Midbrain (tissue), 1 donor: ENCODE data around the gene PRKAG3.
"Not testable (repeated sequence)": the region's sequence is repeated elsewhere in the genome, so short reads cannot be mapped to it uniquely, and the experiment has no call there.

Experiments
- DNase-seq: peaks from one replicate; lab custom pipeline; 2025; lab: John Stamatoyannopoulos, UW

Gene PRKAG3

GRCh38 chr2:218863021-218863520 lies 31.5 kb upstream of the PRKAG3 start:
- no peak for DNase-seq

DNA sequence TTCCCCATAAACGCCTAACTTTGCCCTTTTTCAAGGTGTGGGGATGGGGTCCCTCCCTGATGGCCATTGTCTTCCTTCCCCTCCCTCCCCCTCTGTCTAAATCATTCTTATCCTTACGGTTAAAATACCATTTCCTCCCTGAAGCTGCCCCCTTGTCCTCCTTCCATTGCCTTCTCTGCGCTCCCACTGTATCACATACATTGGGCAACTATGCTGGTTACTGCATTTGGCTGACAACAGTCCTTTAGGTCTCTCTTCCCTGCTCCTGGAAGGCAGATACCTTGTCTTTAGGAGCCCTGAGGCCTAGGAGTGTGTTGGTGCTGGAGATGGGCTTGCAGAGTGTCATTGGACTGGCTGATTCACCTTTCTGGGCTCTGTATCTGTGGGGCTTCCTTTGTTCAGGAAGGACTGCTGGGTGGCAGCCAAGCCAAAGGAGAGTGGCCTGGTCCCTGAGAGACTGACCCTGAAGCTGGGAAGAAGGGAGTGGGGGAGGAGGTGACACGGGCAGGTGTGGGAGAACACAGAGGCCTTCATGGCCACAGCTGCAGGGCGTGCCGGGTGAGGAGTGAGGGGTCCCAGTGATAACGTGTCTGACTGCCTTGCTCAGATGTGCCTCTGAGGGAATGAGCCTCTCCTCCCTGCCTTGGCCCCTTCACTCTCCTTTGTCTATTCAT lies 30.2 kb upstream of the PRKAG3 start:
- no peak for DNase-seq

DNA sequence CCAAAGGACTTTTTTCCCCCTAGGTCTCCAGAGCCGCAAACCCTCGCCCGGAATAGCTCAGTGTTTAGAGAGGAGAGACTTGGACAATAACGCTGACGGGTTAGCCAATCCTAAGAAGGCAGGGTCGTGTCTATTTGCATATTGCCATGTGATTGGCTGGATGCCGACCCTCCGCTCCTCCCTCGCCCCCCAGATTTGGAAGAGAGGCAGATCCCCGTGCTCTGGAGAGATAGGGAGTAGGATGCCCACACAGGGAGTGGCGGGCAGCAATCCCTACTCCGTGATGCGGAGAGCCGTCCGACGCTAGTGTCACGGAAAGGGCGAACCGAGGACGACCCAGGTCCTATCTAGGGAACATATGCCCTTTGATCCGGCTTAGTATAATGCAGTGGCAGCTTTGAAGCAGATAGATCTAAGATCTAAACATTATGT lies 29.4 kb upstream of the PRKAG3 start:
- DNase-seq: no peak

DNA sequence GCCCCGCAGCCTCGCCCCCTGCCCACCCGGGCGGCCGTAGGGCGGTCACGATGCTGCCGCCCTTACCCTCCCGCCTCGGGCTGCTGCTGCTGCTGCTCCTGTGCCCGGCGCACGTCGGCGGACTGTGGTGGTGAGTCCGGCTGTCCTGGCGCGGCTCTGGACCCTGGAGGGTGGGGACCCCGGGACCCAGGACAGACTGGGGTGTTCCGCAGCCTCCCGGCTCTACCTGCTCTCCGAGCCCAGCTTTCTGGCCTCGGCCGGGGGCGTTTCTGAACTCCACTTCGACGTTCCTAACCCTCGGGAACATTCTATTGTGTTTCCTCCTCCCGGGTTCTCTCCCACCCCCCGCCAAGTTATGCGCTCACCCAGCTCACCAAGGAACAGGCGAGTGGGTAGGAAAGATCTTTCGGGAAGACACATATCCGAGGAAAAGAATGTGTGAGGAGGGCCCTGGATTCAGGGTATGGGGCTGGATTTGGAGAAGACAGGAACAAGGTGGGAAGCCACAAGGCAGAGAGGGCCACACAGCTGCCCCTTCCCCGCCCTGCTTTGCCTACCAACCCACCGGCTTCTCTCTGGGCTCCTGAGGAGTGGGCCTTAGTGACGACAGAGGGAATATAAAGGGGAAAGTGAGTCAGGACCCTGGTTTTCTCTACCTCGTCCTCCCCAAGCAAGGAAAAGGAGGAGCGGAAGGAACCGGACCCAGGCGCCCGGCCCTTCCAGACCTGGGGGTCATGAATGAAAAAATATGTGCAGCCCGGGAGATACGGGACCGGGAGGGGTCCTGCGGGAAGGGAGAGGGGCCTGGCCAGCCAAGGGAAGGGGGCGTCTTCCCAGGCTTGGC lies 28.6 kb upstream of the PRKAG3 start:
- no peak for DNase-seq

GRCh38 chr2:218859556-218859987 lies 28.0 kb upstream of the PRKAG3 start, which contains the start of gene WNT6:
Gene WNT6, plus strand, starts transcription at chr2:218859805. Its CDS starts 233 bp downstream, at chr2:218860038.
- no peak for DNase-seq

DNA sequence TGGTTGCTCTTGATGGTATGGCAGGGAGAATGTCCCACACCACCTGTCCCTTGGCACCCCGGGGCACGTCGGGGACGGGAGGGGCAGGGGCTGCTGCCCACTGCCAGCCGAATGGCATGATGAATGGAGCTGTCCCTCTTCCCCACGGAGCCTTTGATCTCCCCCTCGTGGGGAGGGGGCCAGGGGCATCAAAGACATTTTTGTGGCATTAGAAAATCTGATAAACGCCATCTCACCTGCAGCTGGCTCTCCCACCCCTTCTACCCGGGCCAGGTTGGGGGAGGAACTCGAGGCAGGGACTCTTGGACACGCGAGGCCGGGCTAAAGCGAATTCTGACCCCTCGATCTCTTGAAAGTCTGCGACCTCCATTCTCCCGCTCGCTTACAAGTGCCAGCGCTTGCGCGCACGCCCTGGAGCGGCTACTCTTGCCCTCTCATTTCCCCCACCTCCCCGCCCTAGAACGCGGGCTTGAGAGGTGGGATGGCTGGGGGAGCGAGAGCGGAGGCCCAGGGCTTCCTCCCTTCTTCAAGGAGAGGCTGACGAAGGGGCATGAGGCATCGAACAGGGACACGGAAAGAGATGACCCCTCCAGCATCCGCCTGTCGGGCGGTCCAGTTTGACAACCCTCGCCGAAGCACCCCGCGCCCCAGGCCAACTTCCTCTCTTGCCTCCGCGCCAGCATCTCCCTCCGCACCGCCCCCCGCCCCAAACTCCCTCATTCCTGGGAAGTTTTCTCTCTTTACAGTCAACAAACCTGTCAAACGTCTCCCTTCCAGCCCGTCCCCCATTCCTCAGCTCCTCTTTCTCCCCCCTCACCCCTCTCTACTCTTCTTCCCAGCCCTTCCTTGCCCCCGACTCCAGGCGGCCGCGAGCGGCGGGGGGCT lies 27.3 kb upstream of the PRKAG3 start:
- DNase-seq: no peak

GRCh38 chr2:218858138-218858445 lies 26.5 kb upstream of the PRKAG3 start:
- DNase-seq: no peak

GRCh38 chr2:218857371-218858137 lies 26.0 kb upstream of the PRKAG3 start:
- no peak for DNase-seq

DNA sequence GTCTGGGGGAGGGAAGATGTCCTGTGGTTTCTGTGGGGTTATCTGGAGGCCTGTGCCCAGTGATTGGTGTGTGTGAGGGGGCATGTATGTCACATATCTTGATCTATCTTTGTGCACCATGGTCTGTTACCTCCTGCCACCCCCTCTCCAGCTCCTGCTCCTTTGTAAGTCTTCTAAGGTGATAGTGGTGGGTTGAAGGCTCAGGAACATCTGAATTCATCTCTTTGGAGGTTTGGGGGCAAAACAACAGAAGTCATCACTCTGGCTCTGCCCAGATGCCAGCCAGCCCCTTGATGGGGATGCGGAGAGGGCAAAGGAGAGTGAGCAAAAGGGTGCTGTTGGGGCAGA lies 25.3 kb upstream of the PRKAG3 start:
- no peak for DNase-seq

- no peak for DNase-seq
Observed at GRCh38 chr2:218856167-218856895, 24.7 kb upstream of the PRKAG3 start.

- DNase-seq: no peak
Observed at GRCh38 chr2:218855305-218856166, 23.9 kb upstream of the PRKAG3 start.

DNA sequence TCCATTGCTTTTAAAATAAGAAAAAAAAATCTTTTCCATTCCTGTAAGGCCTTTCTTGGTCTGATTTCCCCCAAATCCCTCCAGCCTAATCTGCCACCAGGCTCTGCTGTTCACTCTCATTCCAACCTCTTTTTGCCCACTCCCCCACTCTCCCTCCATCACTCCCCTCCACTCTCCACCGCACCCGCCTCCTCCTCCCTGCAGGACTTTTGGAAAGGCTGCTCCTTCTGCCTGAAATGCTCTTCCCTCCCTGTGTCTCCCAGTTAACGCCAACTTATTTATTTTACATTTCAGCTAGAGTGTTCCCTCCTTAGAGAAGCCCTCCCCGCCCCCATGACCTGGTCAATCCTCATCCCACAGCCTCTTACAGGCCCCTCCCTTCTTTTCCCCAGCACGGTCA lies 23.3 kb upstream of the PRKAG3 start:
- DNase-seq: no peak

DNA sequence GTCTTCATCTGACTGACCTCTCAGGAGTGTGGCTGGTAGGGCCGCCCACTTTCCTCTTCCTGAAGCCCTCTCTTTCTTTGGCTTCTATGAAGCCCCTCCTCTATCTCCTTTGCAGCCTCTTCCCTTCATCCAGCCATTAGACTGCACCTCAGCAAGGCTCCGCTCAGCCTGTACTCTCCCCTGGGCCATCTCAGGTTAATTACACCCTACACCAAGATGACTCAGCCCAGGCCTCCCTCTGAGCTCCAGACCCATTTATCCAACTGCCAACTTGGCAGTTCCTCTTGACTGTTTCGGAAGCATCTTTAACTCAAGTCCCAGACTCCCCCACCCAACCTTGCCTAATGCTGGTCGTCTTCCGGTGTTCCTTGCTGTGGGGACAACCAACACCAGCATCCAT lies 22.2 kb upstream of the PRKAG3 start:
- no peak for DNase-seq

DNA sequence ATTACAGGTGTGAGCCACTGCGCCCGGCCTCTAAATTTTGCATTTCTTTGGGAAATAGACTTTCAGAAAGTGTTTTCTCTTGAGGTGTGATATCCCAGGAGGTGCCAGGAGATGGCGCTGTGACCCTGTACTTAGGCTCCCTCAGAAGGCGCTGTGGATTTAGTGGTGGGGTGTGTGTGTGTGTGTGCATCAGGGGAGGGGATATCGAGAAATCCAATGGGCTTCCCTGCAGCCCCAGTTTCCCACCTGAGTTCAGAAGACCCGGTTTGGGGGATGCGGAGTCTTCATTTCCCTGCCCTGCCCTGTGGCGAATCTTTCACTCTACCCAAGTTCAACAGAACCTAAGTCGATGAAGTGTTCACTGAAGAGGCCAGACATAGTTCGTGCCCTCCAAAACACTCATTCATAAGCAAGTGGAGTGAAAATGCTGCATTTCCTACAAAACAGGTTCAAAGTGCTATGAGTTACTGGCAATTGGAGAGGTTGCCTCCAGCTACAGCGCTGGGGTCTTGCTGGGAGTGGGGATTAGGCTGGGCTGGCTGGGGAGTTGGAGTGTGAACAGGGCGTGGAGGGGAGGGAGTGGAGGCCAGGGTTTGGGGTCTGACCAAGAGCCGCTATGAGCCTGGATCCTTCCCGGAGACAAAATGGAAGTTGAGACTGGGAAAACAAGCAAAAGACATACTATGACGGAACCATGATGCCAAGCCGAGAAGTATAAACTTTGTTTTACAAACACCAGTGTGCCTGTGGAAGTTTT lies 21.5 kb upstream of the PRKAG3 start:
- peak; percentile 50 for DNase-seq

- no peak for DNase-seq
Observed at GRCh38 chr2:218851286-218851685, 19.7 kb upstream of the PRKAG3 start.

DNA sequence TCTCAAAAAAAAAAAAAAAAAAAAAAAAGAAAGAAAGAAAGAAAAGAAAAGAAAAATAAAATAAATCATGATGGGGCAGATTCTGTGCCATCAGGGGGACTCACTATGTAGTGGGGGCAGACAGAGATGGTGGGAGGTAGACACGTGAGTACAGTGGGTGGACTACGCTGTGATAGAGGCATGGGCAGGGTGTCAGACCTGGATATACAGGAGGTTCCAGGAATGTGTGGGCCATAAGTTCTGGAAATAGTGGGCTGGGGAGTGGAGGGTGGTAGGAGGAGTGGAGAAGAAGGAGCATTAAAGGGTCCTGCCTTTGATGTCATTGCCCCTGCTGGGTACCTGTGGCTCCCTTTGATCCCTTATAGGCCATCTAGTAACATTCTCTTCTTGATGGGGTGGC lies 19.2 kb upstream of the PRKAG3 start:
- no peak for DNase-seq

GRCh38 chr2:218849721-218850120 lies 18.1 kb upstream of the PRKAG3 start:
- DNase-seq: no peak

DNA sequence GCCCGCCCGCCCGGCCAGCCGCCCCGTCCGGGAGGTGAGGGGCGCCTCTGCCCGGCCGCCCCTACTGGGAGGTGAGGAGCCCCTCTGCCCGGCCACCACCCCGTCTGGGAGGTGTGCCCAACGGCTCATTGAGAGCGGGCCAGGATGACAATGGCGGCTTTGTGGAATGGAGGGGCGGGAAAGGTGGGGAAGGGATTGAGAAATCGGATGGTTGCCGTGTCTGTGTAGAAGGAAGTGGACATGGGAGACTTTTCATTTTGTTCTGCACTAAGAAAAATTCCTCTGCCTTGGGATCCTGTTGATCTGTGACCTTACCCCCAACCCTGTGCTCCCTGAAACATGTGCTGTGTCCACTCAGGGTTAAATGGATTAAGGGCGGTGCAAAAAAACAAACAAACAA lies 15.4 kb upstream of the PRKAG3 start:
- not testable (repeated sequence) for DNase-seq

GRCh38 chr2:218844334-218844733 lies 12.7 kb upstream of the PRKAG3 start:
- not testable (repeated sequence) for DNase-seq
